HepG2 (cell line): ENCODE measurements around the gene CD79A. TPM values are rescaled to one million over a fixed set of nuclear protein-coding genes. Genes with fewer than 3 reads are reported as not detected.

Source experiments
- ETV6 ChIP-seq: sonication (generic); formaldehyde crosslinking; conservative IDR thresholded peaks from 2 replicates; pipeline ENCODE4 v1.4.0; 2020; ENCODE audit warnings: missing genetic modification reagents
- HMG20A ChIP-seq: IDR thresholded peaks from 2 replicates; pipeline ENCODE4 v1.6.1; 2016; ENCODE audit warnings: borderline replicate concordance
- HOMEZ ChIP-seq: IDR thresholded peaks from 2 replicates; pipeline ENCODE4 v1.6.1; 2016; ENCODE audit warnings: low read depth
- KAT8 ChIP-seq: IDR thresholded peaks from 2 replicates; pipeline ENCODE4 v1.6.1; 2016; ENCODE audit warnings: missing genetic modification reagents, missing compliant biosample characterization
- KDM4B ChIP-seq: sonication (generic); formaldehyde crosslinking; IDR thresholded peaks from 2 replicates; pipeline ENCODE4 v1.4.0; 2020; ENCODE audit warnings: missing genetic modification reagents
- MZF1 ChIP-seq: sonication (generic); formaldehyde crosslinking; IDR thresholded peaks from 2 replicates; pipeline ENCODE4 v1.8.1; 2023; ENCODE audit warnings: mild to moderate bottlenecking, missing genetic modification reagents, borderline replicate concordance
- RCOR2 ChIP-seq: IDR thresholded peaks from 2 replicates; pipeline ENCODE4 v1.6.1; 2016; ENCODE audit warnings: missing biosample characterization, missing genetic modification reagents
- RORA ChIP-seq: sonication (generic); formaldehyde crosslinking; IDR thresholded peaks from 2 replicates; pipeline ENCODE4 v1.5.0; 2020; ENCODE audit warnings: mild to moderate bottlenecking, missing genetic modification reagents, moderate library complexity
- ZBTB20 ChIP-seq: sonication (generic); formaldehyde crosslinking; IDR thresholded peaks from 2 replicates; pipeline ENCODE4 v1.8.1; 2023; ENCODE audit warnings: missing genetic modification reagents, low read depth, mild to moderate bottlenecking, borderline replicate concordance
- ZC3H4 ChIP-seq: sonication (generic); formaldehyde crosslinking; IDR thresholded peaks from 2 replicates; pipeline ENCODE4 v1.4.0; 2020; ENCODE audit warnings: missing genetic modification reagents, borderline replicate concordance
- ZKSCAN1 ChIP-seq: fragments of 150-350 bp; IDR thresholded peaks from 2 replicates; pipeline ENCODE4 v1.6.1; 2014; ENCODE audit warnings: low read length
- ZNF562 ChIP-seq: sonication (generic); formaldehyde crosslinking; IDR thresholded peaks from 2 replicates; pipeline ENCODE4 v1.8.0; 2022; ENCODE audit warnings: missing genetic modification reagents, borderline replicate concordance
- ZNF775 ChIP-seq: sonication (generic); formaldehyde crosslinking; IDR thresholded peaks from 2 replicates; pipeline ENCODE4 v1.4.0; 2020; ENCODE audit warnings: missing genetic modification reagents, mild to moderate bottlenecking, moderate library complexity, borderline replicate concordance
- polyA plus RNA-seq, 8 experiments: library from polyadenylated mRNA; depleted of rRNA in 3 of 8; stranded (reverse) in 7 of 8; unstranded in 1 of 8; fragments of >200 nt; fragmentation: Illumina TruSeq in 4 of 8; extraction: Trizol in 4 of 8; gene quantifications; 2 replicates each; pipeline versions ENCODE4 v1.2.1 to v1.2.3, GENCODE V29; 2011 to 2016; ENCODE audit warnings: low read depth in 4 of 8, missing spikeins in 1 of 8, mixed read lengths in 1 of 8; ENCODE audit not compliant: insufficient read depth in 1 of 8
- total RNA-seq, 5 experiments: library from RNA; depleted of rRNA; stranded (reverse); fragments of >200 nt; fragmentation: Illumina TruSeq; extraction: Trizol; gene quantifications; 2 replicates each; pipeline ENCODE4 v1.2.3, GENCODE V29; 2016; ENCODE audit warnings: low read depth in 1 of 5
- TF ChIP-seq, protein P1 (sequence below): sonication (generic); formaldehyde crosslinking; IDR thresholded peaks from 2 replicates; pipeline ENCODE4 v1.4.0; 2020; ENCODE audit warnings: low read depth, mild to moderate bottlenecking, missing genetic modification reagents
- TF ChIP-seq, protein P2 (sequence below): sonication (generic); formaldehyde crosslinking; IDR thresholded peaks from 2 replicates; pipeline ENCODE4 v1.4.0; 2020; ENCODE audit warnings: missing genetic modification reagents, borderline replicate concordance
- TF ChIP-seq, protein P3 (sequence below): sonication (generic); formaldehyde crosslinking; IDR thresholded peaks from 2 replicates; pipeline ENCODE4 v1.4.0; 2020; ENCODE audit warnings: mild to moderate bottlenecking, missing genetic modification reagents

Gene CD79A
- total and polyA plus RNA-seq, 2 of the 13 experiments (the other 11 are each of a cell fraction or from before 2014, with no cell fraction given): 0.24 to 0.33 TPM

DNA sequence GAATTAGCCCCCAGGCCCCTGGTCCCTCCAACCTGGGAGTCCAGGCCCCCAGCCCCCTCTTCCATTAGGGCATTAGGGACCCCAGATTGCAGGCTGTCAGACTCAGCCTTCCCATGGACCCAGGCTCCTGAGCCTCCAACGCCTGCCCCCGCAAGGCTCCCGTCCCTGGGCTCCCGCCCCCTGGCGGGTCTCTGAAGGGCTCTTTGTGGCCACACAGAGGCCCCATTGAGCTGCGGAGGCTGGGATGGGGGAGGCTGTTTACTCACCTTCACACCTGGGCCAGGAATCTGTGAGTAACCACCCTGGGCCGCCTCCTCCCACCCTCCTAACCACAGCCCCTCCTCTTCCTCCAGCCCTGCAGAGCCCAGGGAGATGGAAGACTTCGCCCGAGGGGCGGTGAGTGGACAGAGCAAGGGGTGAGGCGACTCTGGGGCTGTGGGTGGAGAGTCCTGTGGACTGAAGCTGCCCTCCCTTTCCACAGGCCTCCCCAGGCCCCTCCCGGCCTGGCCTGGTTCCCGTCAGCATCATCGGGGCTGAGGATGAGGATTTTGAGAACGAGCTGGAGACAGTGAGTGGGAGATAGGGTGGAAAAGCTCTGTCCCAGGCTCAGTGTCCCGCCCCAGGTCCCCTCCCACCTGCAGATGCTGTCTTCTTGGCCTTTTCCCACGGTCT is 10.8 kb downstream of the CD79A start (continued):
- TF ChIP-seq, protein P1, sequence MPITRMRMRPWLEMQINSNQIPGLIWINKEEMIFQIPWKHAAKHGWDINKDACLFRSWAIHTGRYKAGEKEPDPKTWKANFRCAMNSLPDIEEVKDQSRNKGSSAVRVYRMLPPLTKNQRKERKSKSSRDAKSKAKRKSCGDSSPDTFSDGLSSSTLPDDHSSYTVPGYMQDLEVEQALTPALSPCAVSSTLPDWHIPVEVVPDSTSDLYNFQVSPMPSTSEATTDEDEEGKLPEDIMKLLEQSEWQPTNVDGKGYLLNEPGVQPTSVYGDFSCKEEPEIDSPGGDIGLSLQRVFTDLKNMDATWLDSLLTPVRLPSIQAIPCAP (CRISPR knock-in tag): no peak
- no peak for TF ChIP-seq ZNF562 (CRISPR knock-in tag)
- TF ChIP-seq MZF1: no peak
- TF ChIP-seq KDM4B (CRISPR knock-in tag): no peak; the same call in 1 of the 2 replicates
- no peak for TF ChIP-seq RORA (CRISPR knock-in tag)
- TF ChIP-seq, protein P2, sequence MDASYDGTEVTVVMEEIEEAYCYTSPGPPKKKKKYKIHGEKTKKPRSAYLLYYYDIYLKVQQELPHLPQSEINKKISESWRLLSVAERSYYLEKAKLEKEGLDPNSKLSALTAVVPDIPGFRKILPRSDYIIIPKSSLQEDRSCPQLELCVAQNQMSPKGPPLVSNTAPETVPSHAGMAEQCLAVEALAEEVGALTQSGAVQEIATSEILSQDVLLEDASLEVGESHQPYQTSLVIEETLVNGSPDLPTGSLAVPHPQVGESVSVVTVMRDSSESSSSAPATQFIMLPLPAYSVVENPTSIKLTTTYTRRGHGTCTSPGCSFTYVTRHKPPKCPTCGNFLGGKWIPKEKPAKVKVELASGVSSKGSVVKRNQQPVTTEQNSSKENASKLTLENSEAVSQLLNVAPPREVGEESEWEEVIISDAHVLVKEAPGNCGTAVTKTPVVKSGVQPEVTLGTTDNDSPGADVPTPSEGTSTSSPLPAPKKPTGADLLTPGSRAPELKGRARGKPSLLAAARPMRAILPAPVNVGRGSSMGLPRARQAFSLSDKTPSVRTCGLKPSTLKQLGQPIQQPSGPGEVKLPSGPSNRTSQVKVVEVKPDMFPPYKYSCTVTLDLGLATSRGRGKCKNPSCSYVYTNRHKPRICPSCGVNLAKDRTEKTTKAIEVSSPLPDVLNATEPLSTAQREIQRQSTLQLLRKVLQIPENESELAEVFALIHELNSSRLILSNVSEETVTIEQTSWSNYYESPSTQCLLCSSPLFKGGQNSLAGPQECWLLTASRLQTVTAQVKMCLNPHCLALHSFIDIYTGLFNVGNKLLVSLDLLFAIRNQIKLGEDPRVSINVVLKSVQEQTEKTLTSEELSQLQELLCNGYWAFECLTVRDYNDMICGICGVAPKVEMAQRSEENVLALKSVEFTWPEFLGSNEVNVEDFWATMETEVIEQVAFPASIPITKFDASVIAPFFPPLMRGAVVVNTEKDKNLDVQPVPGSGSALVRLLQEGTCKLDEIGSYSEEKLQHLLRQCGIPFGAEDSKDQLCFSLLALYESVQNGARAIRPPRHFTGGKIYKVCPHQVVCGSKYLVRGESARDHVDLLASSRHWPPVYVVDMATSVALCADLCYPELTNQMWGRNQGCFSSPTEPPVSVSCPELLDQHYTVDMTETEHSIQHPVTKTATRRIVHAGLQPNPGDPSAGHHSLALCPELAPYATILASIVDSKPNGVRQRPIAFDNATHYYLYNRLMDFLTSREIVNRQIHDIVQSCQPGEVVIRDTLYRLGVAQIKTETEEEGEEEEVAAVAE: no peak
- peak; percentile 70; the same call in 1 of the 2 replicates for TF ChIP-seq RCOR2 (CRISPR knock-in tag)
- TF ChIP-seq HOMEZ (CRISPR knock-in tag): no peak
- peak; percentile 61; the same call in 1 of the 2 replicates for TF ChIP-seq HMG20A
- TF ChIP-seq ZC3H4 (CRISPR knock-in tag): no peak; the same call in 1 of the 2 replicates
- TF ChIP-seq, protein P3, sequence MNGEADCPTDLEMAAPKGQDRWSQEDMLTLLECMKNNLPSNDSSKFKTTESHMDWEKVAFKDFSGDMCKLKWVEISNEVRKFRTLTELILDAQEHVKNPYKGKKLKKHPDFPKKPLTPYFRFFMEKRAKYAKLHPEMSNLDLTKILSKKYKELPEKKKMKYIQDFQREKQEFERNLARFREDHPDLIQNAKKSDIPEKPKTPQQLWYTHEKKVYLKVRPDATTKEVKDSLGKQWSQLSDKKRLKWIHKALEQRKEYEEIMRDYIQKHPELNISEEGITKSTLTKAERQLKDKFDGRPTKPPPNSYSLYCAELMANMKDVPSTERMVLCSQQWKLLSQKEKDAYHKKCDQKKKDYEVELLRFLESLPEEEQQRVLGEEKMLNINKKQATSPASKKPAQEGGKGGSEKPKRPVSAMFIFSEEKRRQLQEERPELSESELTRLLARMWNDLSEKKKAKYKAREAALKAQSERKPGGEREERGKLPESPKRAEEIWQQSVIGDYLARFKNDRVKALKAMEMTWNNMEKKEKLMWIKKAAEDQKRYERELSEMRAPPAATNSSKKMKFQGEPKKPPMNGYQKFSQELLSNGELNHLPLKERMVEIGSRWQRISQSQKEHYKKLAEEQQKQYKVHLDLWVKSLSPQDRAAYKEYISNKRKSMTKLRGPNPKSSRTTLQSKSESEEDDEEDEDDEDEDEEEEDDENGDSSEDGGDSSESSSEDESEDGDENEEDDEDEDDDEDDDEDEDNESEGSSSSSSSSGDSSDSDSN (CRISPR knock-in tag): peak; percentile 70
- TF ChIP-seq ETV6 (CRISPR knock-in tag): 0 out of 2 replicates have a peak, but pooled peaks have one; percentile 77
- no peak for TF ChIP-seq ZKSCAN1
- peak; percentile 76 for TF ChIP-seq KAT8 (CRISPR knock-in tag)
- TF ChIP-seq ZBTB20: no peak
- TF ChIP-seq ZNF775 (CRISPR knock-in tag): no peak
